Vagina (tissue), 2 donors: Measurements from ENCODE around the gene DDX5.

Source experiments
- POLR2A ChIP-seq, 2 donors: fragments of 450-650 bp; IDR thresholded peaks; one replicate each; pipeline ENCODE4 v1.6.1; 2017; ENCODE audit warnings: antibody characterized with exemption in 2 of 2, mild to moderate bottlenecking in 2 of 2, moderate library complexity in 2 of 2
- TF ChIP-seq, protein P1 (sequence below), 3 experiments: fragments of 450-650 bp in 2 of 3; fragments of 200-600 bp in 1 of 3; sonication (generic) in 1 of 3; IDR thresholded peaks; one replicate each; pipeline ENCODE4 v1.5.1; 2017 to 2019; ENCODE audit warnings: antibody characterized with exemption in 3 of 3, mild to moderate bottlenecking in 2 of 3, moderate library complexity in 2 of 3

DNA sequence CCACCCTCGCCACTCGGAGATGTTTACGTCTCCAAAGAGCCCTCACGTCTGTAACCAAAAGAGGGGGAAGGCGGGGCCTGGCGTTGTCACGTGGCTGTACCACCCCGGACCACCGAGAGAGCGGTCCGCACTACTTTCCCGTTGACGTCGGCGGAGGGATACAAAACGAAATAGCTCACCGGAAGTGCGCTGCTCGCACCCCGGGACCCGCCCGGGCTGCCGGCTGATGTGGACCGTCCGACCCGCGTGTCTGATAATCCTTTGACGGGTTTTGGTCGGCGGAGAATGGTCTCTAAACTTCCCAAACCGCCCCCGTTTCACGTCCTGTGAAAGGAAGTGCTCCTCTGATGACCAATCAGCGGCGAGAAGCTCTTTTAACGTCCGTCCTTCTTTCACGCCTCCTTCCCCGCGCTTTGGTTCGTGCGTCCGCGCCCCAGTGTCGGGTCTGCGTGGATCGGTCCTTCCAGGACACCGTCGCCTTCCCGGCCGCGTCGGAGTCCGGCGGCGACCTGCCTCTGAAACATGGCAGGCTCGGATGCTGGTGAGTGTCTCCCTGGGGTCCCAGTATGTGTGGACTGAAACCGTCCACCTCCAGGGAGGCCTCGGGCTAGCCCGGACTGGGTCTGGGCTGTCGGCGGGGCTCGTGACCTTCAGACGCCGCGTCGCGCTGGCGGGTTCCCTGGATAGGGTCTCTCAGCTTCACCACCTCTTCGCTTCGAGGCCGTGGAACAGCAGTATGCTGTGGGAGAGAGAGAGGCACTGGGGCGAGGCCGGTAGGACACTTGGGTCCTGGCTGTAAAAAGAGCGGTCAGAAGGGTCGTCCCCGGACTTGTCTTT is 705 bp upstream of the DDX5 start, which contains the start of gene CEP95:
- TF ChIP-seq, protein P1, sequence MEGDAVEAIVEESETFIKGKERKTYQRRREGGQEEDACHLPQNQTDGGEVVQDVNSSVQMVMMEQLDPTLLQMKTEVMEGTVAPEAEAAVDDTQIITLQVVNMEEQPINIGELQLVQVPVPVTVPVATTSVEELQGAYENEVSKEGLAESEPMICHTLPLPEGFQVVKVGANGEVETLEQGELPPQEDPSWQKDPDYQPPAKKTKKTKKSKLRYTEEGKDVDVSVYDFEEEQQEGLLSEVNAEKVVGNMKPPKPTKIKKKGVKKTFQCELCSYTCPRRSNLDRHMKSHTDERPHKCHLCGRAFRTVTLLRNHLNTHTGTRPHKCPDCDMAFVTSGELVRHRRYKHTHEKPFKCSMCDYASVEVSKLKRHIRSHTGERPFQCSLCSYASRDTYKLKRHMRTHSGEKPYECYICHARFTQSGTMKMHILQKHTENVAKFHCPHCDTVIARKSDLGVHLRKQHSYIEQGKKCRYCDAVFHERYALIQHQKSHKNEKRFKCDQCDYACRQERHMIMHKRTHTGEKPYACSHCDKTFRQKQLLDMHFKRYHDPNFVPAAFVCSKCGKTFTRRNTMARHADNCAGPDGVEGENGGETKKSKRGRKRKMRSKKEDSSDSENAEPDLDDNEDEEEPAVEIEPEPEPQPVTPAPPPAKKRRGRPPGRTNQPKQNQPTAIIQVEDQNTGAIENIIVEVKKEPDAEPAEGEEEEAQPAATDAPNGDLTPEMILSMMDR (IDR thresholded peaks at IDR 0.05) = peak in 1 of 3 experiments; percentile 8
- TF ChIP-seq POLR2A (IDR thresholded peaks at IDR 0.05) = peak in 1 of 2 donors; percentile 70
